ENCODE data around the gene CTSA.

DNA sequence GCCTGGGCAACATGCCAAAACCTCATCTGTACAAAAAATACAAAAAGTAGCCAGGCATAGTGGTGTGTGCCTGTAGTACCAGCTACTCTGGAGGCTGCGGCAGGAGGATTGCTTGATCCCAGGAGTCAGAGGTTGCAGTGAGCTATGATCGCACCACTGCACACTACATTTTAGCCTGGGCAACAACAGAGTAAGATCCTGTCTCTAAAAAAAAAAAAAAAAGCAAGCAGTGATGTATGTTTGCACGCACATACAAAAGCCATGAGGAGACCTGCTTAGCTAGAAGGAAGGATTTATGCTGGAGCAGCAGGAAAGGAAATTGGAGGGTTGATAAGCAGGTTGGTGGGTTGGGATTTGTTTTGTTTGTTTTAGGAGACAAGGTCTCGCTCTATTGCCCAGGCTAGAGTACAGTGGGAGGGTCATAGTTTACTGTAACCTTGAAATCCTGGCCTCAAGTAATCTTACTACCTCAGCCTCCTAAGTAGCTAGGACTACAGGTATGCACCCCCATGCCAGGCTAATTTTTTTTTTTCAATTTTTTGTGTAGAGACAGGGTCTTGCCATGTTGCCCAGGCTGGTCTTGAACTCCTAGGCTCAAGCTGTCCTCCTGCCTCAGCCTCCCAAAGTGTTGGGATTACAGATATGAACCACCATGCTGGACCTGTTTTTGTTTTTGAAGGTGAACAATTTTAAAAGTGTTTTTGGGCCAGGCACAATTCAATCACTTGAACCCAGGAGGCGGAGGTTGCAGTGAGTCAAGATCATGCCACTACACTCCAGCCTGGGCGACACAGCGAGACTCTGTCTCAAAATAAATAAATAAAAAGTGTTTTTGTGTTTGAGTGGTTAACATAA, 29.7 kb upstream of the CTSA start:
- TF ChIP-seq, protein P1, sequence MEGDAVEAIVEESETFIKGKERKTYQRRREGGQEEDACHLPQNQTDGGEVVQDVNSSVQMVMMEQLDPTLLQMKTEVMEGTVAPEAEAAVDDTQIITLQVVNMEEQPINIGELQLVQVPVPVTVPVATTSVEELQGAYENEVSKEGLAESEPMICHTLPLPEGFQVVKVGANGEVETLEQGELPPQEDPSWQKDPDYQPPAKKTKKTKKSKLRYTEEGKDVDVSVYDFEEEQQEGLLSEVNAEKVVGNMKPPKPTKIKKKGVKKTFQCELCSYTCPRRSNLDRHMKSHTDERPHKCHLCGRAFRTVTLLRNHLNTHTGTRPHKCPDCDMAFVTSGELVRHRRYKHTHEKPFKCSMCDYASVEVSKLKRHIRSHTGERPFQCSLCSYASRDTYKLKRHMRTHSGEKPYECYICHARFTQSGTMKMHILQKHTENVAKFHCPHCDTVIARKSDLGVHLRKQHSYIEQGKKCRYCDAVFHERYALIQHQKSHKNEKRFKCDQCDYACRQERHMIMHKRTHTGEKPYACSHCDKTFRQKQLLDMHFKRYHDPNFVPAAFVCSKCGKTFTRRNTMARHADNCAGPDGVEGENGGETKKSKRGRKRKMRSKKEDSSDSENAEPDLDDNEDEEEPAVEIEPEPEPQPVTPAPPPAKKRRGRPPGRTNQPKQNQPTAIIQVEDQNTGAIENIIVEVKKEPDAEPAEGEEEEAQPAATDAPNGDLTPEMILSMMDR (IDR thresholded peaks at IDR 0.05; ENCODE audit: insufficient read depth, low read depth, low read length) = no peak
- TF ChIP-seq EZH2 (IDR thresholded peaks at IDR 0.05; ENCODE audit: insufficient read depth, low read length) = no peak

Data from astrocyte (in vitro differentiated cells and primary cell).